AG04450 (cell line): Measurements from ENCODE around the gene APOC4. TPM values are rescaled to one million over a fixed set of nuclear protein-coding genes. Genes with fewer than 3 reads are reported as not detected.

ENCODE experiments used
- CTCF ChIA-PET: fragments of 300-600, 350-600 bp; formaldehyde crosslinking; extraction: SDS; loops from one replicate; lab custom pipeline; 2022; ENCODE audit warnings: antibody characterized with exemption, inconsistent platforms; lab: Charles Lee
- POLR2A ChIA-PET: fragments of 350-600 bp; formaldehyde crosslinking; extraction: SDS; loops from one replicate; lab custom pipeline; 2021; ENCODE audit warnings: antibody characterized with exemption, inconsistent platforms; lab: Yijun Ruan, JAX
- DNase-seq: peaks from one replicate; pipeline ENCODE4 v3.0.0-alpha.2; 2011; ENCODE audit warnings: low read depth, low spot score
- H3K27ac ChIP-seq: one replicate; pipeline ENCODE4 v1.5.1; 2012; ENCODE audit warnings: low read depth, low read length, control low read depth
- H3K27me3 ChIP-seq: one replicate; pipeline ENCODE4 v1.6.0; 2012; ENCODE audit warnings: low read length; ENCODE audit not compliant: control insufficient read depth, insufficient read depth
- H3K4me3 ChIP-seq: 2 replicates; pipeline ENCODE4 v1.5.1; 2011; ENCODE audit warnings: mild to moderate bottlenecking, low read depth, low read length, control low read depth
- H3K9me3 ChIP-seq: 2 replicates; pipeline ENCODE4 v1.5.1; 2012; ENCODE audit warnings: low read length; ENCODE audit not compliant: control insufficient read depth, insufficient read depth
- CTCF ChIP-seq: IDR thresholded peaks from 2 replicates; pipeline ENCODE4 v1.5.1; 2011; ENCODE audit warnings: low read depth, low read length, control low read depth, inconsistent platforms
- polyA minus RNA-seq: library from RNA; depleted of rRNA, polyadenylated mRNA; stranded (reverse); fragments of >200 nt; gene quantifications from 2 replicates; pipeline ENCODE4 v1.2.3, GENCODE V29; 2011; rRNA and poly(A)+ RNA removed
- polyA plus RNA-seq: library from polyadenylated mRNA; depleted of rRNA; stranded (reverse); fragments of >200 nt; gene quantifications from 2 replicates; pipeline ENCODE4 v1.2.3, GENCODE V29; 2011; rRNA removed

Gene APOC4, protein sequence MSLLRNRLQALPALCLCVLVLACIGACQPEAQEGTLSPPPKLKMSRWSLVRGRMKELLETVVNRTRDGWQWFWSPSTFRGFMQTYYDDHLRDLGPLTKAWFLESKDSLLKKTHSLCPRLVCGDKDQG
- not detected in 2 replicates for polyA plus RNA-seq
- not detected in 2 replicates for polyA minus RNA-seq

GRCh38 chr19:44942067-44942571, at the start of gene APOC4:
Gene APOC4, plus strand, starts transcription at chr19:44942237. Its CDS starts 41 bp downstream, at chr19:44942278.
- CTCF ChIA-PET: no interaction called here

DNA sequence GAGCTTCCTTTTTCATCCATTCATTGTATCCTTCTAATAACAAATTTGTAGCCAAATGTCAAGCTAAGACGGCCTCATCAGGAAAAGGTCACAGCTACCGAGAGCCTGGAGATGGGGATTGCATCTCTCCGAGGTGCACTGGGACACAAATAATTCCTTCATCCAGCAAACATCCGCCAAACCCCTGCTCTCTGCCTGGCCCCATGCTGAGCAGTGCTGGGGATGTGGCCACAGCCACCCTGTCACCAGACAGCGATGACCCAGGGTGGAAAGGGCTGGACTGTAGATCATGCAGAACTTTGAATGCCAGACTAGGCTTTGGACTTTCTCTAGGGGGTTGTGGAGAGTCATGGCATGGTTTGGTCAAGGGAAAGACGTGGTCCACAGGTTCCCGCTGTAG, 49.1 kb upstream of the APOC4 start:
- DNase-seq: no peak
- Histone ChIP-seq H3K4me3 (no peak overlapping the region), H3K9me3 (no peaks in the 10 kb centered on the region), H3K27me3 (no peaks in the 10 kb centered on the region), H3K27ac (no peak overlapping the region)
- TF ChIP-seq CTCF: no peak
- POLR2A ChIA-PET: no interaction called here
- CTCF ChIA-PET: interaction anchor here (1.2 kb wide), 1 partner anchor 59 kb away, joined by 3 read pairs; no protein-coding TSS in a partner anchor

More at GRCh38 chr19:44942067-44942571, at the start of gene APOC4:
- H3K27ac ChIP-seq: no peak within 1 kb of the TSS
- no peaks in the 10 kb centered on the region for H3K27me3 ChIP-seq
- no peaks in the 10 kb centered on the region for H3K9me3 ChIP-seq
- no peak for TF ChIP-seq CTCF
- POLR2A ChIA-PET: no interaction called here
- H3K4me3 ChIP-seq: no peak within 1 kb of the TSS
- no peak for DNase-seq

DNA sequence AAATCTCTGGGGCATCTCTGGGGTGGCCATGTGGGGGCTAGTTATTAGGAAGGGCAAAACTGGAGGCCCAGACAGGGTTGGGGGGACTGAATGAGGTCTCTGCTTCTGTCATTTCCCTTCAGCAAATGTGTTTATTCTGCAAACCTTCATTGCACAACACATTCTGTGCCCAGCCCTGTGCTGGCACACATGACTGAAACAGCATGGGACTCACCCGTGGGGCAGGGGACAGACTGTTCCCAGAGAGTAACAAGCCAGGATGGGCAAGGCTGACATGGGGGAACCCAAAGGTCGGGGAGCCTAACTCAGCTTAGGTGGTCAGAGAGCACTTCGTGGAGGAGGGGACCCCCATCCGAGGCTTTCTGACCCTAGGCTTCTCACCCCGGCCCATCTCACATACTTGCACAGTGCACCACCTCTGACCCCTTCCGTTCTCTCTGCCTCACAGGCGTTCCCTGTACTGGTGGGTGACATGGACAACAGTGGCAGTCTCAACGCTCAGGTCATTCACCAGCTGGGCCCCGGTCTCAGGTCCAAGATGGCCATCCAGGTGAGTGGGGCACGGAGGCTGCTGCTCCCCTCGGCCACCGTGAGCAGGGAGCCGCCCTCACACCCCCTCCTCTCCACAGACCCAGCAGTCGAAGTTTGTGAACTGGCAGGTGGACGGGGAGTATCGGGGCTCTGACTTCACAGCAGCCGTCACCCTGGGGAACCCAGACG, 48.5 kb upstream of the APOC4 start:
- POLR2A ChIA-PET: no interaction called here
- H3K27ac ChIP-seq: no peak overlapping the region
- no peaks in the 10 kb centered on the region for H3K9me3 ChIP-seq
- CTCF ChIA-PET: interaction anchor here (1.2 kb wide), 1 partner anchor 59 kb away, joined by 3 read pairs; no protein-coding TSS in a partner anchor
- no peak overlapping the region for H3K4me3 ChIP-seq
- TF ChIP-seq CTCF: no peak
- no peak for DNase-seq
- no peaks in the 10 kb centered on the region for H3K27me3 ChIP-seq

DNA sequence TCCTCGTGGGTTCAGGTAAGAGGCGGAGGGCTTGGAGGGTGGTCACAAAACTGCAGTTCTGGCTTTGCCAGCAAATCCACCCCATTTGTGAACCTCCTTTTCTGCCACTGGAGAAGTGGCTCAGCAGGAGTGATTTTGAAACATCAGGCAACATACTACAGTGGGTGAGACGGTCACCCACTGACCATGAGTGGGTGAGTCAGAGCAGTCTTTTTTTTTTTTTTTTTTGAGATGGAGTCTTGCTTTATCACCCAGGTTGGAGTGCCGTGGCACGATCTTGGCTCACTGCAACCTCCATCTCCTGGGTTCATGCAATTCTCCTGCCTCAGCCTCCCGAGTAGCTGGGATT, 48.0 kb upstream of the APOC4 start:
- Histone ChIP-seq H3K27ac (no peak overlapping the region), H3K4me3 (no peak overlapping the region), H3K9me3 (no peaks in the 10 kb centered on the region), H3K27me3 (no peaks in the 10 kb centered on the region)
- ChIA-PET CTCF (interaction anchor here (1.5 kb wide), 1 partner anchor 9 kb away, joined by 4 read pairs; no protein-coding TSS in a partner anchor), POLR2A (no interaction called here)
- TF ChIP-seq CTCF: no peak
- DNase-seq: no peak

GRCh38 chr19:44894946-44895345, 47.1 kb upstream of the APOC4 start:
- CTCF ChIA-PET: interaction anchor here (0.7 to 1.5 kb wide), 3 partner anchors 8 to 57 kb away, joined by 4 to 5 read pairs (median 4); partner anchors contain the start of gene APOE
- no peak for DNase-seq
- no peaks in the 10 kb centered on the region for H3K9me3 ChIP-seq
- H3K27ac ChIP-seq: no peak overlapping the region
- H3K27me3 ChIP-seq: no peaks in the 10 kb centered on the region
- no peak overlapping the region for H3K4me3 ChIP-seq
- no peak for TF ChIP-seq CTCF
- POLR2A ChIA-PET: no interaction called here
